ENCODE data around the gene C16orf54. TPM values are rescaled to one million over a fixed set of nuclear protein-coding genes. Genes with fewer than 3 reads are reported as not detected.
A peak's percentile ranks its signal among the peaks of the same experiment; 100 is the strongest.
"Not testable (repeated sequence)": the region's sequence is repeated elsewhere in the genome, so short reads cannot be mapped to it uniquely, and the experiment has no call there.

C16orf54 gene
- total RNA-seq, 1 donor from 2014 or later: 2.1 TPM

DNA sequence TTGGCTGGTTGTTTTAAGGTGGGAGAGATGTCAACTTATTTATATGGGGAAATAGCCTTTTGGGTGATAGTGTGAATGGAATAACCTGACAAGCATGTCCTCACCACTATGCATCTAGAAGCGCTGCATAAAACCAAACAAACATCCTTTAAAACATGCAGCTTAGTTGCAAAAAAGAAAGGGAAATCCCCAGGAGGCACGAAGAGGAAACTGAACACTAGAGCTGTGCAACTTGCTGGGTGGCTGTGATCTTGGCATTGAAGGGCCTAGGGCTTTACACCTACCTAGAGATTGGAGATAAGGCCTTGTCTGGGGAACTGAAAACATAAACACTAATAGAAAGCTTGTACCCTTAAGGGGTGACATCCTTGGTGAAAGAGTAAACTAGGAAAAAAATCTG lies 7.3 kb downstream of the C16orf54 start:
- DNase-seq (ENCODE audit: extremely low spot score, unreplicated experiment): no peak
- Mint-ChIP-seq H3K27ac (peak overlapping the region; percentile 38), H3K4me1 (ENCODE audit: unreplicated experiment) (no peaks in the 10 kb centered on the region), H3K4me3 (no peak overlapping the region), H3K9me3 (no peaks in the 10 kb centered on the region), H3K27me3 (peaks cover 3% of the 10 kb centered on the region), H3K36me3 (no peaks in the 10 kb centered on the region)
- TF ChIP-seq, protein P1, sequence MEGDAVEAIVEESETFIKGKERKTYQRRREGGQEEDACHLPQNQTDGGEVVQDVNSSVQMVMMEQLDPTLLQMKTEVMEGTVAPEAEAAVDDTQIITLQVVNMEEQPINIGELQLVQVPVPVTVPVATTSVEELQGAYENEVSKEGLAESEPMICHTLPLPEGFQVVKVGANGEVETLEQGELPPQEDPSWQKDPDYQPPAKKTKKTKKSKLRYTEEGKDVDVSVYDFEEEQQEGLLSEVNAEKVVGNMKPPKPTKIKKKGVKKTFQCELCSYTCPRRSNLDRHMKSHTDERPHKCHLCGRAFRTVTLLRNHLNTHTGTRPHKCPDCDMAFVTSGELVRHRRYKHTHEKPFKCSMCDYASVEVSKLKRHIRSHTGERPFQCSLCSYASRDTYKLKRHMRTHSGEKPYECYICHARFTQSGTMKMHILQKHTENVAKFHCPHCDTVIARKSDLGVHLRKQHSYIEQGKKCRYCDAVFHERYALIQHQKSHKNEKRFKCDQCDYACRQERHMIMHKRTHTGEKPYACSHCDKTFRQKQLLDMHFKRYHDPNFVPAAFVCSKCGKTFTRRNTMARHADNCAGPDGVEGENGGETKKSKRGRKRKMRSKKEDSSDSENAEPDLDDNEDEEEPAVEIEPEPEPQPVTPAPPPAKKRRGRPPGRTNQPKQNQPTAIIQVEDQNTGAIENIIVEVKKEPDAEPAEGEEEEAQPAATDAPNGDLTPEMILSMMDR (conservative IDR thresholded peaks at IDR 0.05): no peak

DNA sequence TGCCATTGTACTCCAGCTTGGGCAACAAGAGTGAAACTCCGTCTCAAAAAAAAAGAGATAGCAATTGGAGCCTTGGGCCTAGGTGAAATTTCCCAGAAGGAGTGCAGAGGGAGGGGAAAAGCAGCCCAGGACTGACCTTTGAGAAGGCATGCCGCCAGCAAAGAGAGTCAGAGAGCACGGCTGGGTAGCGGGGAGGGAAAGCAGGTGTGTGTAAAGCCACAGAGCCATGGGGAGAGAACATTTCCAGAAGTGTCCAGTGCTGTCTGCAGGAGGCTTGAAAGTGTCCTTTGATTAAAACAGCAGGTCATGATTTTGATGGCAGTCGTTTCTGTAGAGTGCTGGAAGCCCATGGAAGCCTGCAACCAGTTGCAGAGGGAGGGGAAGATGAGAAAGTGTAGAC lies 8.1 kb downstream of the C16orf54 start:
- no peak for DNase-seq (ENCODE audit: extremely low spot score, unreplicated experiment)
- Mint-ChIP-seq H3K9me3 (no peaks in the 10 kb centered on the region), H3K27me3 (peaks cover 3% of the 10 kb centered on the region), H3K4me1 (ENCODE audit: unreplicated experiment) (no peaks in the 10 kb centered on the region), H3K4me3 (no peak overlapping the region), H3K27ac (no peak overlapping the region), H3K36me3 (no peaks in the 10 kb centered on the region)
- TF ChIP-seq, protein P1 (conservative IDR thresholded peaks at IDR 0.05): no peak

DNA sequence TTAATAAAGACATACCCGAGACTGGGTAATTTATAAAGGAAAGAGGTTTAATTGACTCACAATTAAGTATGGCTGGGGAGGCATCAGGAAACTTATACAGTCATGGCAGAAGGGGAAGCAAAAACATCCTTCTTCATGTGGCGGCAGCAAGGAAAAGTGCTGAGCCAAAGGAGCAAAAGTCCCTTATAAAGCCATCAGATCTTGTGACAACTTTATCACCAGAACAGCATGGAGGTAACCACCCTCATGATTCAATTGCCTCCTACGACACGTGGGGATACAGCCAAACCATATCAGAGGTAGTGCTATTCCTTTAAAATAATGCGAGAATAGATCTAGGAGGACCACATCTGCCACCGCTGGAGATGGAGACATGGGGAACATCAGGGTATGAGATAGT lies 9.0 kb downstream of the C16orf54 start:
- peaks cover 3% of the 10 kb centered on the region for H3K27me3 Mint-ChIP-seq
- no peak for DNase-seq (ENCODE audit: extremely low spot score, unreplicated experiment)
- H3K36me3 Mint-ChIP-seq: no peaks in the 10 kb centered on the region
- TF ChIP-seq, protein P1 (conservative IDR thresholded peaks at IDR 0.05): no peak
- no peak overlapping the region for H3K4me3 Mint-ChIP-seq
- H3K27ac Mint-ChIP-seq: no peak overlapping the region
- no peaks in the 10 kb centered on the region for H3K4me1 Mint-ChIP-seq (ENCODE audit: unreplicated experiment)
- no peaks in the 10 kb centered on the region for H3K9me3 Mint-ChIP-seq

DNA sequence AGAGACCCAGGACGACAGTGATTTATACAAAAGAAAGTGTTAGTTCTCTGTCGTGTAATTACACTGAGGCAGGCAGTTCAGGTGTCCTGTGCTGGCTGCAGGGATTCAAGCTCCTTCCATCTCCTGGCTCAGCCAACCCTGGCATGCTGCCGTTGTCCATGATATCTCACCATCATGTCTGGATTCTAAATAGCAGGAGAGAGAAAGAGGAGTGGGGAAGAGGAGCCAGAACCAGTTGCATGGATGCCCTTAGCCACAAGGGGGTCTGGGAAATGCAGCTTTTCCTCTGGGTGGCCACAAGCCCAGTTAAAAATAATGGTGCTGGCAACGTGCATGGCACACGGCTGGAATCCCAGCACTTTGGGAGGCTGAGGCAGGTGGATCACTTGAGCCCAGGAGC lies 9.7 kb downstream of the C16orf54 start:
- TF ChIP-seq, protein P1 (conservative IDR thresholded peaks at IDR 0.05): peak; percentile 41
- H3K9me3 Mint-ChIP-seq: no peaks in the 10 kb centered on the region
- H3K27me3 Mint-ChIP-seq: peaks cover 3% of the 10 kb centered on the region
- H3K27ac Mint-ChIP-seq: no peak overlapping the region
- H3K4me3 Mint-ChIP-seq: no peak overlapping the region
- no peaks in the 10 kb centered on the region for H3K4me1 Mint-ChIP-seq (ENCODE audit: unreplicated experiment)
- DNase-seq (ENCODE audit: extremely low spot score, unreplicated experiment): no peak
- H3K36me3 Mint-ChIP-seq: no peaks in the 10 kb centered on the region

DNA sequence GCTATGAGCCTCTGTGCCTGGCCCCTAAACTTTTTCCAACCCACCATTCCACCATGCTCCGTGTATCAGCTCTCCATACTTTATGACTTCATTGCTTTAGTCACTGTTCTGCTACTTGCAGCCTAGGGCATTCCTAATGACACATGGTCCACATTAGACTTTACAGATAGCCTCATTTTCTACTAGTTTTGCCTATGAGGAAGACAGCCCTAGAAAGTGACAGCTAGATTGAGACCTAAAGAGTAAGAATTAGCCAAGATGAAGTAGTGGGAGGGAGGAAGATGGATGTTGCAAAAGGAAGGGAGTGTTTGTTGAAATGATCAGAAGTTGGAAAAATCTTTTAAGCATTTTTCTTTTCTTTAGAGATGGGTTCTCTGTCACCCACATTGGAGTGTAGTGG lies 11.0 kb downstream of the C16orf54 start:
- H3K4me3 Mint-ChIP-seq: no peak overlapping the region
- TF ChIP-seq, protein P1 (conservative IDR thresholded peaks at IDR 0.05): no peak
- DNase-seq (ENCODE audit: extremely low spot score, unreplicated experiment): no peak
- no peak overlapping the region for H3K27ac Mint-ChIP-seq
- H3K9me3 Mint-ChIP-seq: no peaks in the 10 kb centered on the region
- H3K36me3 Mint-ChIP-seq: no peaks in the 10 kb centered on the region
- no peaks in the 10 kb centered on the region for H3K4me1 Mint-ChIP-seq (ENCODE audit: unreplicated experiment)
- no peaks in the 10 kb centered on the region for H3K27me3 Mint-ChIP-seq

DNA sequence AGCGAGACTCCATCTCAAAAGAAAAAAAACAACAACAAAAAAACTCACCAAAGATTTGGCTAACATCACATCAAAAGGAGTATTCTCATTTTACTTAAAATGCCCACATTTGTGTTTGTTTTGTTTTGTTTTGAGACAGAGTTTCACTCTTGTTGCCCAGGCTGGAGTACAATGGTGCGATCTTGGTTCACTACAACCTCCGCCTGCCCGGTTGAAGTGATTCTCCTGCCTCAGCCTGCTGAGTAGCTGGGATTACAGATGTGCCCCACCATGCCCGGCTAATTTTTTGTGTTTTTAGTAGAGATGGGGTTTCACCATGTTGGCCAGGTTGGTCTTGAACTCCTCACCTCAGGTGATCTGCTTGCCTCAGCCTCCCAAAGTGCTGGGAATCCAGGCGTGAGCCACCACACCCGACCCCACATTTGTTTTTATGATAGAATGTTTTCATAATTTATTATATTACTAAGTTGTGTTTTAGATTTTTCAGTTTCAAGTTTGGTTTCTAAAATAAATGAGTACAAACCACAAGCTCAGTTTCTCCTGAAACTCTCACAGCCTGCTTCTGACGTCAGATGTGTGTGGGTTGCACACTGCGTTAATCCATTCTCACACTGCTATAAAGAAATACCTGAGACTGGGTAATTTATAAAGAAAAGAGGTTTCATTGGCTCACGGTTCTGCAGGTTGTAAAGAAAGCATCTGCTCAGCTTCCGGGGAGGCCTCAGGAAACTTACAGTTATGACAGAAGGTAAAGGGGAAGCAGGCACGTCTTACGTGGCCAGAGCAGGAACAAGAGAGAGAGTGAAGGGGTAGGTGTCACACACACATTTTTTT lies 13.8 kb downstream of the C16orf54 start:
- not testable (repeated sequence) for H3K4me3 Mint-ChIP-seq; H3K4me1 Mint-ChIP-seq (ENCODE audit: unreplicated experiment); H3K36me3 Mint-ChIP-seq; DNase-seq (ENCODE audit: extremely low spot score, unreplicated experiment); H3K9me3 Mint-ChIP-seq; H3K27ac Mint-ChIP-seq; H3K27me3 Mint-ChIP-seq
